Prostate gland (tissue), 2 donors: ENCODE results near the gene NUBPL.

ENCODE experiments used
- POLR2A ChIP-seq: fragments of 450-650 bp; IDR thresholded peaks from one replicate; pipeline ENCODE4 v1.6.1; 2016; ENCODE audit warnings: antibody characterized with exemption, mild to moderate bottlenecking
- POLR2AphosphoS5 ChIP-seq: sonication (generic); formaldehyde crosslinking; IDR thresholded peaks from one replicate; pipeline ENCODE4 v1.6.1; 2017; ENCODE audit warnings: antibody characterized with exemption
- TF ChIP-seq, protein P1 (sequence below), 4 experiments: fragments of 200-600 bp in 2 of 4; fragments of 450-650 bp in 2 of 4; sonication (generic) in 2 of 4; IDR thresholded peaks; 1 replicate in 3 of 4; 2 replicates in 1 of 4; pipeline ENCODE4 v1.5.1; 2016 to 2019; ENCODE audit warnings: antibody characterized with exemption in 4 of 4, mild to moderate bottlenecking in 2 of 4, moderate library complexity in 2 of 4

DNA sequence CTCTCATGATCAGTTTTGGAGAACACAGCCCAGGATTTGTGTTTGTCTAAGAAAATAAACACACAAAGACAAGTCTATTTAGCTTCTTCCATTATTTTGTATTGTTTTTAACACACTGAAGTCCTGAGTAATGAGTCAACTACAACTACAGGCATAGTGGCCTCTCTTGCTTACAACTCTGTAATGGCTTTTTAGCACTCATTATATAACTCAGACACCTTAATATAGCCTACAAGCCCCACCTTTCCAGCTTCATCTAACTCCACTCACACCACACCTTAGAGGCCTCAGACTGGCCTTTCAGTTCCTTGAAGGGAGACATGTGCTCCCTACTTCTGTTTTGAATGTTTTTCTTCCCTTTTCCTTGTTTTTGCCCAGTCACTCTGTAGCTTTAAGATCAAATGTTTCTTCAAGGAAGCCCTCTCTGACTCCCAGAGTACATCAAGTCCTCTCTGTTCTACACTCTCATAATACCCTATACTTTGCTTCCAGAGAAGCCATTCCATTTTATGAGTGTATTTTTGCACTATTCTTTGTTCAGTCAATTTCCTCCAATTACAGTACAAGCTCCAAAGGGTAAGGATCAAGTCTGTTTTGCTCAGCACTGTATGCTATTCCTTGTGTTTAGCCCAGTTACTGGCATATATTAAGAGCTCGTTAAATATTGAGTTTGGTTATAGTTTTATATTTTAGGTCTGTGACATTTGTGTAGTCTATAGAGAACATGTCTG, 282.3 kb downstream of the NUBPL start:
- TF ChIP-seq, protein P1, sequence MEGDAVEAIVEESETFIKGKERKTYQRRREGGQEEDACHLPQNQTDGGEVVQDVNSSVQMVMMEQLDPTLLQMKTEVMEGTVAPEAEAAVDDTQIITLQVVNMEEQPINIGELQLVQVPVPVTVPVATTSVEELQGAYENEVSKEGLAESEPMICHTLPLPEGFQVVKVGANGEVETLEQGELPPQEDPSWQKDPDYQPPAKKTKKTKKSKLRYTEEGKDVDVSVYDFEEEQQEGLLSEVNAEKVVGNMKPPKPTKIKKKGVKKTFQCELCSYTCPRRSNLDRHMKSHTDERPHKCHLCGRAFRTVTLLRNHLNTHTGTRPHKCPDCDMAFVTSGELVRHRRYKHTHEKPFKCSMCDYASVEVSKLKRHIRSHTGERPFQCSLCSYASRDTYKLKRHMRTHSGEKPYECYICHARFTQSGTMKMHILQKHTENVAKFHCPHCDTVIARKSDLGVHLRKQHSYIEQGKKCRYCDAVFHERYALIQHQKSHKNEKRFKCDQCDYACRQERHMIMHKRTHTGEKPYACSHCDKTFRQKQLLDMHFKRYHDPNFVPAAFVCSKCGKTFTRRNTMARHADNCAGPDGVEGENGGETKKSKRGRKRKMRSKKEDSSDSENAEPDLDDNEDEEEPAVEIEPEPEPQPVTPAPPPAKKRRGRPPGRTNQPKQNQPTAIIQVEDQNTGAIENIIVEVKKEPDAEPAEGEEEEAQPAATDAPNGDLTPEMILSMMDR (IDR thresholded peaks at IDR 0.05): no peak
- no peak for TF ChIP-seq POLR2A
- no peak for TF ChIP-seq POLR2AphosphoS5
